ENCODE measurements around the gene GPBP1.
"Not testable (repeated sequence)": the region's sequence is repeated elsewhere in the genome, so short reads cannot be mapped to it uniquely, and the experiment has no call there.

Gene GPBP1

DNA sequence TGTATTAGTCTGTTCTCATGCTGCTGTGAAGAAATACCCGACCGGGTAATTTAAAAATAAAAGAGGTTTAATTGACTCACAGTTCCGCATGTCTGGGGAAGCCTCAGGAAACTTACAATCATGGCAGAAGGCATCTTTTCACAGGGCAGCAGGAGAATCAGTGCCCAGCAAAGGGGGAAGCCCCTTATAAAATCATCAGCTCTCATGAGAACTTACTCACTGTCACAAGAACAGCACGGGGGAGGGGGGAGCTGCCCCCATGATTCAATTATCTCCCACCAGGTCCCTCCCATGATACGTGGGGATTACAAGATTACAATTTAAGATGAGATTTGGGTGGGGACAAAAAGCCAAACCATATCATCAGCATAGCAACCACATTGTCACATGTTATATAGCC is 102.5 kb downstream of the GPBP1 start:
- no peak for DNase-seq (ENCODE audit: low read depth in 1 of 2, low spot score in 1 of 2)

DNA sequence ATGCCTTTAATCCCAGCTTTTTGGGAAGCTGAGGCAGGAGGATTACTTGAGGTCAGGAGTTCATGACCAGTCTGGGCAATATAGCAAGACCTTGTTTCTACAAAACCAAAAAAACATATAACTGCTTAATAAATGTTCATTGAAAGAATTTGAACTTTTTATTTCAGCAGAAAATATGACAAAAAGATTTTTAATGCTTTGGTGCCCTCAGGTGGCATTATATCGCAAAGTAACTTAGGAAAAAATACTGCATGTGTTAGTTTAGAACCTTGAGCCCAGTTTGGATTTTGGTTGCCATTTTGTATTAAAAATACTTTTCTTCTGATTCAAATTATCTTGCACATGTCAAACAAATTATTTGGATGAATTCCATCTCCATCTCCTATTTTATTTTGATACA is 103.2 kb downstream of the GPBP1 start:
- DNase-seq (ENCODE audit: low read depth in 1 of 2, low spot score in 1 of 2): no peak

DNA sequence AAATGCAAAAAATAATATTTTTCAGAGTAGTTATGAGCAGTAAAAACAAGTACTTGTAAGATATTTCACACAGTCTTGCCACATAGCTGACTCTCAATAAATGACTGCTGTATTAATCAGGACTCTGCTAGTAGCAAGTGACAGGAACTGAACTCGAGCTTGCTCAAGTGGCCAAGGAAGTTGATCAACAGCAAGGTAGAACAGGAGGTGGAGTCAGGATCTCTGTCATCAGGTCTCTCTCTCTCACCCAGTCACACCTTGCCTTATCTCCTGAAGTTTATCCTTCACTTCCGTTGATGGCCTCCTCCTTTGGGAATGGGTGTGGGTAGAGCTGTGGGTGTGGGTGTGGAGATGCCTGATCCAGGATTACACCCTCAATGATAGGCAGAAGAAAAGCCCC is 107.0 kb downstream of the GPBP1 start:
- no peak for DNase-seq (ENCODE audit: low read depth in 1 of 2, low spot score in 1 of 2)

DNA sequence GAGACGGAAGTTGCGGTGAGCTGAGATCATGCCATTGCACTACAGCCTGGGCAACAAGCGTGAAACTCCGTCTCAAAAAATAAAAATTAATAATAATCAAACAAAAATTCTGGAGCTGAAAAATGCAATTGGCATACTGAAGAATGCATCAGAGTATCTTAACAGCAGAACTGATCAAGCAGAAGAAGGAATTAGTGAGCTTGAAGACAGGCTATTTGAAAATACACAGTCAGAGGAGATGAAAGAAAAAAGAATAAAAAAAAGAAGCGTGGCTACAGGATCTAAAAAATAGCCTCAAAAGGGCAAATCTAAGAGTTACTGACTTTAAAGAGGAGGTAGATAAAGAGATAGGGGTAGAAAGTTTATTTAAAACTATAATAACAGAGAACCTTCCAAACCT is 111.2 kb downstream of the GPBP1 start:
- DNase-seq (ENCODE audit: low read depth in 1 of 2, low spot score in 1 of 2): not testable (repeated sequence)

DNA sequence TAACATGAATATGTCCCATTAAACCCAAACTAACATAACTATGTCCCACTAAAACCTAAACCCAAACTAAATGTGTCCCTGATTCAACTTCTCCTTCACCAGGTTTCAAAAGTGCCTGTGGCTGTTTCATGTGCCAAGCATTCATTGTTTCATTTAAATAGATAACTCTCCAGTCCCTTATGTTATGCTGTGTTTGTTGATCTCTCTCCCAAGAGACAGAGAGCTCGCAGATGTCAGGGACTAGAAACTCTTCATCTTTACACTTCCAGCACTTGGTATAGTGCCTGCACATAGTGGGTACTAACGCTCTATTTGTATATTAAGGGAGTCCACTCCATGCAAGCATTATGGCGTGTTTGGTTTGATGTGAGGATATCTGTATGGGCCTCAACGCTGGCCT is 118.0 kb downstream of the GPBP1 start:
- DNase-seq (ENCODE audit: low read depth in 1 of 2, low spot score in 1 of 2): no peak

DNA sequence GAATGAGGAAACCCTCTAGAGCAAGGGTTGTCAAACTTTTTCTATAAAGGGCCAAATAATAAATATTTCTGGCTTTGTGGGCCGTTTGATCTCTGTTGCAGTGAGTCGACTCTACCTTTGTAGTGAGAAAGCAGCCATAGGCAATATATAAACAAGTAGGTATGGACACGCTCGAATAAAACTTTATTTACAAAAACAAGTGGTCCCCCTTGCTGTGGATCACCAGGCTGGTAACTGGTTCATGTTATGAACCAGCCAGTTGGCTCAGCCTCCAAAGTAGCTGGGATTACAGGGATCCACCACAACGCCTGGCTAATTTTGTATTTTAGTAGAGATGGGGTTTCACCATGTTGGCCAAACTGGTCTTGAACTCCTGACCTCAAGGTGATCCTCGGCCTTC is 118.5 kb downstream of the GPBP1 start:
- DNase-seq (ENCODE audit: low read depth in 1 of 2, low spot score in 1 of 2): no peak

DNA sequence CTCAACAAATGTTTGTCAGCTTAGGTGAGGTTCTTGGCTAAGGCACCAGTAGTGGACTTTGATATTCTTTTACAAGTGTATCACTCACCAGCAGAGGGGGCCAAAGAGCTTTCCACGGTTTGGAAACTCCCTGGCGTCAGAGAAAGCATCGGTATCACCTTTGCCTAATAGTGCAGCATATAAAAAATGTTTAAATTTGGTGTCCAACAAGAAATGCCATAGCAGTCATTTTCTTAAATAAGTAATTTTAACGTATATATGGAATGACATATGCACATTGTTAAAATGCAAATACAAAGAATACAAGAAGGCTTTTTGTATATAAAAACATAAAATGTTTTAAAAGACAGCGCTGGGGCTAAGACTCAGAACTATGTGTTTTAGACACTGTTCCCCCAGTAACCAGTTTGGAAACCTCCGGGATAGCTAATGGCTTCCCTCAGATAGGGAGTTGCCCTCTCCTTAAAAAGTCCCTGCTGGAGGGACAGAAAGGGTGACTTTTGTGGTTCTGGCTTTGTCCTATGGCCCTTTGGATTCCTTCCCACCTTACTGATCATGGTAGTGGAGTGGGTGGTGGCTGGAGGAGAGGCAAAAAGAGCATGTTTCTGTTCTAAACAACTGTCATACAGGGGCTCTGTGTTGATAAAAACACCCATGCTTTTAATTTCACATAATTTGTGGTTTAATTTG is 124.6 kb downstream of the GPBP1 start:
- peak; percentile 65 to 69 for DNase-seq (ENCODE audit: low read depth in 1 of 2, low spot score in 1 of 2)

DNA sequence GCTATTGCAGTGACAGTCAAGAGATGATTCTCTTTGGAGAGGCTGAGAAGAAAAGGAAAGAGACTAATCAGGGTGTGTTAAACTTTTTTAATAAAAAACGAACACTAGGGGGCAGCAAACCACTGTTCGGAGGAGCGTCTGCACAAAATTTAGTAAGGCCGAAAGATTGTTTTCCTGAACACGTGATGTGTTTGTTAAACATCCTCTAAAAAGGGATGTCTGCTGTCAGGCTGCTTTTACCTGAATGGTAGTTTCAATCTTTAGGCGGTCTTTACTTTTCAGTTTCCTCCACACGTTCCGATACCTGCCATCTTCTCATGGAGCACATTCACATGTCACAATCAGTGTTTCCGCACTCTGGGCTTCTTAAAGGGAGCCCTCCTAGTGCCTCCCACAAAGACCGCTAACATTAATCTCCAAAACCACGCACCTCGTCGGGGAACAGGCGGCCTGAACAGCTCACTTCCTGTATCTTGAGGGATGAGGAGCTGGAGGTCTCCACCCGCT is 125.2 kb downstream of the GPBP1 start:
- DNase-seq (ENCODE audit: low read depth in 1 of 2, low spot score in 1 of 2): peak in 1 of 2 donors; percentile 6

DNA sequence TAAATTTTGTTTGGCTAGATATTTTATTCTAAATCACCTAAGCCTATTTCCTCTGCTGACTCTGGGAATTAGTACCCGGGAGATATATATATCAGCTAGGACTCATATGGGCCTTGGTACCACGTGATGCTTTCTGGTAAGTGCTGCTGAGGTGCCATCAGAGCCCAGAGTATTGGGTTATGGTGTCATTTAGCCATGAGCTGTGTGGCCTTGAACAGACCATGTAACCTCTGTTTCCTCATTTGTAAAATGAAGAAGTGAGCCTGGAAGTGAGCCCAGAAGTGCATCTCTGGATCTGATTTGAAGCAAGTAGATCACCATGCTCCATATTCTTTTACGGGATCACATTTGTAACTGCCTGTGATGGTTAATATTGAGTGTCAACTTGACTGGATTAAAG is 126.1 kb downstream of the GPBP1 start:
- DNase-seq (ENCODE audit: low read depth in 1 of 2, low spot score in 1 of 2): no peak

DNA sequence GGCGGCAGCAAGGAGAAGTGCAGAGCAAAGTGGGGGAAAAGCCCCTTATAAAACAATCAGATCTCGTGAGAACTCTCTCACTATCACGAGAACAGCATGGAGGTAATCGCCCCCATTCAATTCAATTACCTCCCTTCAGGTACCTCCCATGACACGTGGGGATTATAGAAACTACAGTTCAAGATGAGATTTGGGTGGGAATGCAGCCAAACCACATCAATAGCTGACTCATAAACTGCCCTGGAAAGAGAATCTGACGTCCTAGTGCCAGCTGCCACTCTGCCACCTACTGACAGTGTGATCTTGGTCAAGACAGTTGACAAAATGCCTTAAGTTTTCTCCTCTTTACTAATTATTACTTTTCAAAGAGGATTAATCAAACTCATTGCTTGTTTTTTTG is 128.3 kb downstream of the GPBP1 start:
- DNase-seq (ENCODE audit: low read depth in 1 of 2, low spot score in 1 of 2): no peak

DNA sequence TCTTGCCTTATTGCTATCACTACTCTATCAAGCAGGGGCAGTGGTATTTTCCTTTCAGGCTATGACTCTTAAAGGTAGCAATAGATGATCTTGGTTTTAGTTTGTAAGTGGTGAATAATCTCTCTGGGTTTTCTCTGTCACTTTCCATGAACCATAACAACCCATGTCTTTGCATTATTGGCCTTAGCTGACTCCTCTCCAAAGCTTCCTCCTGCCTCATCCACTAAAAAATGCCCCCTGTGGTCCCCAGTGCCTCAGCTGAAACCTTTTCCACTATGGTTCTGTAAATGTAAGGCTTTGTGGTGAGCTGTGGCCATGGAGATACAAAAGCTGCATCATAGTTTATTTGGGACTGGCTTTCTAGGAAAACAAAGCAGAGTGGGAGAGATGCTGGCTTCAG is 128.8 kb downstream of the GPBP1 start:
- no peak for DNase-seq (ENCODE audit: low read depth in 1 of 2, low spot score in 1 of 2)

DNA sequence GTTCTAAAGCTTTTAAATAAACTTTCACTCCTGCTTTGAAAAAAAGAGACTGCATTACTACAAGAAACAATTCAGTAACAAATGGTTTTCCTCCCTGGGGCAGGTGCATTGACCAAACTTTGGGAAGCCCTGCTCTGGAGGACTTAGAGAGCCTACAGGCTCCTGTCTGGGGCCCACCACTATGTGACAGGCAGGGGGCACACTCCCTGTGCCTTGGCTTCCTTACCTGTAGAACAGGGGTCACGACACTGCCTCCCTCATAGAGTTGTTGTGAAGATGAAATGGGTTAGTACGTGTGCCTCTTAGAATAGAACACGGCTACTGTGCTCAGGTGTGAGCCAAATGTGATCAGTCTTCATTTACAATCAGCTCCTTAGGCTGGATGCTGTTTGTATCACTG is 130.1 kb downstream of the GPBP1 start:
- no peak for DNase-seq (ENCODE audit: low read depth in 1 of 2, low spot score in 1 of 2)

DNA sequence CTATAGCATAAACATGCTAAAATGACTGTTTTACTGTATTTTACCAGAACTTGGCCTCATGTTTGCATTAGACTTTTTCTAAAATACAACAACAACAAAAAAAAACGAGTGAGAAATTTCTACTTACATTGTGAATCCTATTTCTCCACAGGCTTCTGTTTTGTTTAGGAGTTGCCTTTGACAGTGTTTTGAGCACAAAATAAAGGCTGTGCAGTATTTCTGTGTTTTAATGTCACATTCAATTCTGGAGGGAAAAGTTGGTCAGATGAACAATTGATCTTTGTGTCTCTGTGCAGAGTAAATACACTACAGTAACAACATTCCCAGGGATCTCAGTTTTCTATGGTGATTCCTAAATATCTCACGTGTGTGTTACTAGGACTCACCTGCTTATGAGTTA is 131.1 kb downstream of the GPBP1 start:
- no peak for DNase-seq (ENCODE audit: low read depth in 1 of 2, low spot score in 1 of 2)

DNA sequence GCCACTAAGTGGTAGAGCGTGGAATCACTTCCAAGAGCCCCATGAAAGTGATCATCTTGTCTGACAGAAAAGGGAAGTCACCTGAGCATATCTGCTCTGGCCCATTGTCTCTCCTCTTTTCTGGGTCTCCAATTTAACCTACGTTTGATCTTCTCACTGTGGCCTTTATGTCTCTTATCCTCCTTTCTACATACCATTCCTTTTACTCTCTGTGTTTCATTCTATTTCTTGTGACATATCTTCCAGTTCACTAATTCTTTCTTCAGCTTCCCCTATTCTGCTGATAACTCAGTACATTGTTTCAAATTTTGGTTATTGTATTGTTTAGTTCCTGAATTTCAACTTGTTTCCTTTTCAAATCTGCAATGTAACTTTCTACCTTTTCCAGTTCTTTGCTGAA is 132.5 kb downstream of the GPBP1 start:
- no peak for DNase-seq (ENCODE audit: low read depth in 1 of 2, low spot score in 1 of 2)

DNA sequence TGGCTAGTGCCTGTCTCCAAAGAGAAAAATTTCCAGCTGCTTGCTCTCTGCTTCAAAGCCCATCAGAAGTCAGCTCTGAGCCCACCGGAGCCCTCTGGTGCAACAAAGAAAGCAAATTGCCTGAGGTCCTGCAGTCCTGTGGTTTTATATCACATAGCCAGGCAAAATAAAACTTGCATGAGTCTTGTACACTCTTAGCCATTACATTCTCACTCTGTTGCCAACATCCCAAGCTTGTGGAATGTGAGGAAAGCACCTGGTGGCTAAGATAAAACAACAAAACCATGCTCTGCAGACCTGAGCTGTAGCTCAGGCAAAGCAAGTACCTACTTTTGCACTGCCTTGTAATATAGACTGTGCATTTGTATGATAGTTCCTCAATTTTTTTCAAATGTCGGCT is 133.7 kb downstream of the GPBP1 start:
- DNase-seq (ENCODE audit: low read depth in 1 of 2, low spot score in 1 of 2): no peak

DNA sequence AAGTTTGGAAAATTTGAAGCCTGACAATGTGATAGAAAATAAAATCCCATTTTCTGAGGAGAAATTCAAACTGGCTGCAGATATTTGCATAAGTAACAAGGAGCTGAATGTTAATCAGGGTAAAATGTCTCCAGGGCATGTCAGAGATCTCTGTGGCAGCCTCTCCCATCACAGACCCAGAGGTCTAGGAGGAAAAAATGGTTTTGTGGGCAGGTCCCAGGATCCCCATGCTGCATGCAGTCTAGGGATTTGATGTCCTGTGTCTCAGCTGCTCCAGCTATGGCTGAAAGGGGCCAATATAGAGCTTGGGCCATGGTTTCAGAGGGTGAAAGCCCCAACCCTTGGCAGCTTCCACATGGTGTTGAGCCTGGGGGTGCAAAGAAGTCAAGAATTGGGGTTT is 135.2 kb downstream of the GPBP1 start:
- not testable (repeated sequence) for DNase-seq (ENCODE audit: low read depth in 1 of 2, low spot score in 1 of 2)

DNA sequence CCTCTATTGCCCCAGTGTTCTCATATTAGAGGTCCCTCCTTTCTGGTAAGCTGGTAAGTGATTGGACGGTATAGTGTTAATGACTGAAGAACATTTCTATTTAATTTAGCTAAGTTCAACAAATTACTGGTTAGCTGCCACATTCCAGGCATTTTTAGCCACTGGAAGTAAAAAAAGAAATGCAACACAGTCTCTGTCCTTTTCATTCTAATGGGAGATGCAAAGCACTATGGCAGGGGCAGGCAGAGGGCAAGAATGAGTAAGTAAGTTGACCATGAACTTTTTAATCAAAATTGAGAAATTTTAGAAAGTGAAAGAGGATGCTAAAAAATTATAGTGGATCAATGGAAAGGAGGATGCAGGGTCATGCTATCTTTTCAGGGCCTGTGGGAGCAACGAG is 137.4 kb downstream of the GPBP1 start:
- no peak for DNase-seq (ENCODE audit: low read depth in 1 of 2, low spot score in 1 of 2)

DNA sequence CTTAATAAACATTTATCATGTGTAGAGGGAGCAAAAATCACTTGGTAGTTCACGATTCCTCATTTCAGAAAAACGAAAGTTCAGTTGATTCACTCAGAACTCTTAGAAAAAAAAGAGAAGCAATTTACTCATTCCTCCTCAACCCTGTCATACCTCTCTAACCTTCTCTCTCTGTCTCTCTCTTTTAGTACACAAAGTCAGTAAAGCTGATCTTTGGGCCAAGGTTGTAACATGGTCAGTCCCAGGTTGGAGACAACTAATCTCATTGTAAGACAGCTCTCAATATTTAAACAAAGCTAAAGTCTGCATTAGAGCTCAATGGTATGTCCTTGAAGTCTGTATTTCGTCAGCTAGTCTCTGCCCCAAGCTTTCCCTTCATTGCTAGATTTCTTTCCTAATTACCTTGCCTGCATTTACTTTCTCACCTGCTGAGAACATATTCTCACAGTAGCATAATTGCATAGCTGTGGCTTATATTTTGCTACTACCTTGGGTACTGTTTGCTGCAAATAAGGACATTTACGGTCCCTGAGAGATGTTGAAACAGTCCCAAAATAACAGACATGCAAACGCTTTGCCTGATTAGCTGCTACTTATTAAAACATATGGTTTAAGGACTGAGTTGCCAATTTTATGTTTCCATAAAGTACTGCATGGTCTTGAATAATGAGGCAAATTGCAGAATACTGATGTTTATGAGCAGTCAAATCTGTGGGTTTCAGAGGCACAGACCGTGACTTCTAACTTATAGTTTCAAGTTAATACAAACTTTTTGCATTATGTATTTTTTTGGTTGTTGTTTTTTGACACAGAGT is 138.3 kb downstream of the GPBP1 start:
- DNase-seq (ENCODE audit: low read depth in 1 of 2, low spot score in 1 of 2): no peak

DNA sequence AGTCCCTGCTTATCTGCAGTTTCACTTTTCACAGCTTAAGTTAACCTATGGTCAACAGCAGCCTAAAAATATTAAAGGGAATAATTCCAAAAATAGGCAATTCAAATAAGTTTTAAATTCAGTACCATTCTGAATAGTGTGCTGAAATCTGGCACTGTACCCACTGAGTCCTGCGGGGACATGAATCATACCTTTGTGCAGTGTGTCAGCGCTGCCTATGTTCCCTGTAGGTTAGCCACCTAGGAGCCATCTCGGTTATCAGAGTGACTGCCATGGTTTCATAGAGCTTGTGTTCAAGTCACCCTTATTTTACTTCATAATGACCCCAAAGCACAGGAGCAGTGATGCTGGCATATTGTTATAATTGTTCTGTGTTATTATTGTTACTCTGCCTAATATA is 139.9 kb downstream of the GPBP1 start:
- DNase-seq (ENCODE audit: low read depth in 1 of 2, low spot score in 1 of 2): no peak

All from activated T-helper 1 cell treated with anti-CD3 and anti-CD28 coated beads, Interleukin-2, amount 50 U/mL, for 16 hours (primary cell).